Duodenal mucosa (tissue), 2 donors: ENCODE results near the gene CCDC157.

Source experiments
- H3K27ac ChIP-seq: one replicate; pipeline ENCODE4 v1.7.0; 2013; ENCODE audit warnings: low read depth, low read length
- H3K27me3 ChIP-seq, 2 donors: one replicate each; pipeline ENCODE4 v1.7.0; 2013; ENCODE audit warnings: low read length in 2 of 2, control low read depth in 1 of 2; ENCODE audit not compliant: insufficient read depth in 2 of 2, control insufficient read depth in 1 of 2
- H3K36me3 ChIP-seq, 2 donors: one replicate each; pipeline ENCODE4 v1.7.0; 2013; ENCODE audit warnings: low read length in 2 of 2, control low read depth in 1 of 2; ENCODE audit not compliant: insufficient read depth in 2 of 2, control insufficient read depth in 1 of 2
- H3K4me1 ChIP-seq, 2 donors: one replicate each; pipeline ENCODE4 v1.7.0; 2013; ENCODE audit warnings: low read length in 2 of 2, control low read depth in 1 of 2; ENCODE audit not compliant: insufficient read depth in 2 of 2, control insufficient read depth in 1 of 2
- H3K4me3 ChIP-seq, 2 donors: one replicate each; pipeline ENCODE4 v1.7.0; 2013; ENCODE audit warnings: low read length in 2 of 2, low read depth in 1 of 2
- H3K9ac ChIP-seq, 2 donors: one replicate each; pipeline ENCODE4 v1.7.0; 2013; ENCODE audit warnings: low read length in 2 of 2, low read depth in 1 of 2
- H3K9me3 ChIP-seq, 2 donors: one replicate each; pipeline ENCODE4 v1.7.0; 2013; ENCODE audit warnings: low read length in 2 of 2, control low read depth in 1 of 2; ENCODE audit not compliant: control insufficient read depth in 1 of 2

Gene CCDC157

DNA sequence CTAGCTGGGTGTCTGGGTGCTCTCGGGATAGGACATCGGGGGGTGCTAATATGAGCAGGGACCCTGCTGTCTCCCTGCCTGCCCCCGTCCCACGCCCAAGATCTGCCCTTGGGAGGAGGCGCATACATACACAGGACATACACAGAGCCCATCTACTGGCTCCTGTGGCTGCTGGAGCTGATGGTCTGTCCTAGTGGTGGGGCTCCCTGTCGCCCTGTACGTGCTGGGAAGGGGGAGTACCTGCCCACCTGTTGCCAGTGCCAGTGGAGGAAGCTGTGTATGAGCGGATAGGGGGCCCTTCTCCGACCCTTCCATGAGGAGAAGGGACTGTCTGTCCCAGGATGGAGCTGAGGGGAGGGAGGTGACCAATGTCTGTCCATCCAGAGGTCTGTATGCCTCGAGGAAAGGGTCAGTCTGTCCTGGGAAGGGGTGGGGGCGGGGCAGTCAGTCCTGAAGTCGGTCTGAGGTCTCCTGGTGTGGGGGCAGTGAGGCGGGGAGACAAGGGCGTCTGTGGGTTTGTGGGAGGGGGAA lies 31.0 kb upstream of the CCDC157 start:
- Histone ChIP-seq H3K4me1 (peaks cover 28 to 31% of the 10 kb centered on the region in 2 donors), H3K9me3 (no peaks in the 10 kb centered on the region), H3K27me3 (no peaks in the 10 kb centered on the region), H3K9ac (peak overlapping the region; percentile 68), H3K27ac (peak overlapping the region; percentile 5), H3K36me3 (peaks cover 0 to 15% of the 10 kb centered on the region in 2 donors), H3K4me3 (peak overlapping the region; percentile 78 to 81)

DNA sequence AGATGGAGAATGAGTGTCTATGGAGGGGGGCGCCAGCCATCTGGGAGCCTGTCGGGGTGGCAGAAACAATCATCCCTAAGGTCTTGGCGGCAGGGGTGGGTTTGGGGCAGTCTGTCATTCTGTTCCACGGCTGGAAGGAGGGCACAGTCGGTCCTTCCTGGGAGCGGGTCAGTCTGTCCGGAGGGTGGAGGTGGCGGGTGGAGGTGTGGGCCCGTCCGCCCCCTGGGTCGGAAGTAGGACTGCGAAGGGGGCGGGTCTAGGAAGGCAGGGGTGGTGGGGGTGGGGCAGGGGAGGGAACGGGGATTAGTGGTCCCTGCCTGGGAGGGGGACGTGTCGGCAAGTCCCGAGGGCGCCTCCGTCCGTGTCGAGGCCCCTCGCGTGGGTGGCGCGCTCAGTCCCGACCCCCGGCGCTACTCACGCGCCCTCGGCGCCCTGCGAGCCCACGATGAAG lies 30.5 kb upstream of the CCDC157 start:
- Histone ChIP-seq H3K4me3 (peak overlapping the region; percentile 78 to 81), H3K9ac (peak overlapping the region; percentile 68 to 69), H3K27ac (peak overlapping the region; percentile 52), H3K36me3 (peaks cover 0 to 12% of the 10 kb centered on the region in 2 donors), H3K9me3 (no peaks in the 10 kb centered on the region), H3K27me3 (no peaks in the 10 kb centered on the region), H3K4me1 (peaks cover 28 to 31% of the 10 kb centered on the region in 2 donors)

DNA sequence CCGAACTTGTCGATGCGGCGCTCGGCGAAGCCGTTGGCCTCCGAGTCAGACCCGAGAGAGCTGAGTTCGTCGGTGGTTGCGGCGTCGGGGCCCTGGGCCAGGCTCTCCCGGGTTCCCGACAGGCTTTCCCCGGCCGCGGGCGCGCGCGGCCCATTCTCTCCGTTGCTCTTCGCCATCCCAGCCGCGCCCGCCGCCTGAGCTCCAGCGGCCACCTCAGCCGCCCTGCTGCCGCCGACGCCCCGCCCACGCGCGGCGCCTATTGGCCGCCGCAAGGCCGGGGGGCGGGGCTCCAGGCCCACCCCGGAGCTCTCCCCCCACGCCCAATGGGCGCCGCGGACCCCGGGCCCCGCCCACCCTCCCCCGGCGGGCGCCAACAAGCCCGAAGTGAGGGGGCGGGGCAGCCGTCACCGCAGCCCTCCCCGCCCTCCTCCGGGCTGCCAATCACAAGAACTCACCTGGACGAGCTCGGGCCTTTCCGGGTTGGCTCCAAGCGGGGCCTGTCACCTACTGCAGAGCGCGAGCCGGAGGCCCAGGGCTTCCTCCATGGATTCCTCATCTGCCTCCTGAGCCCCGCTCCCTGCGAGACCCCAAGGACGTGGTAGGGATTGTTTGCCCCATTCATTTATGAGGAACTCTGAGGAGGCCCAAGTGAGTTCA lies 30.0 kb upstream of the CCDC157 start, which contains the start of gene TBC1D10A:
TSS of gene TBC1D10A (minus strand) at position 236 of the 657 bp plus-strand sequence. CDS start at position 176, 60 bp downstream.
- H3K4me3 ChIP-seq, result peak within 1 kb of the TSS; percentile 78 to 81
- H3K9ac ChIP-seq, result peak within 1 kb of the TSS; percentile 75 to 77
- peaks cover 28 to 31% of the 10 kb centered on the region in 2 donors for H3K4me1 ChIP-seq
- H3K27me3 ChIP-seq, result no peaks in the 10 kb centered on the region
- H3K27ac ChIP-seq, result peak within 1 kb of the TSS; percentile 82
- peaks cover 0 to 13% of the 10 kb centered on the region in 2 donors for H3K36me3 ChIP-seq
- H3K9me3 ChIP-seq, result no peaks in the 10 kb centered on the region

DNA sequence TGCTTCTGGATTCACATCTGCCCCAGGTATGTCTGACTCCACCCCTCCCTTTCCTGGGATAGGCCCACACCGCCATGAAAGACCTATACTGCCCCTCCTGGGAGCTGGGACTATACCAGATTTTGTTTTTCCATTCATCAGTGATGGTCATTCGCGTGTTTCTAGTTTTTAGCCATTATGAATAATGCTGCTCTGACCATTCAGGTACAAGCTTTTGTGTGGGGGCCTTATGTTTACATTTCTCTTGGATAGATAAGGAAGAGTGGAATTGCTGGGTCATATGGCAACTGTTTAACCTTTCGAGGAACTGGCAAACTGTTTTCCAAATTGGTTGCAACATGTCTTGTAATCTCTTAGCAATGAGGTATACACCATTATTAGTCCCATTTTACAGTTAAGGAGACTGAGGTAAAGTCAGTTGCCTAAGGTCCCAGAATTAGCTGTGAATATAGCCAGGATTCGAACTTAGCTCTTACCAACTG lies 28.9 kb upstream of the CCDC157 start:
- peak overlapping the region in 1 of 2 donors; percentile 77 for H3K9ac ChIP-seq
- peaks cover 28 to 32% of the 10 kb centered on the region in 2 donors for H3K4me1 ChIP-seq
- no peaks in the 10 kb centered on the region for H3K27me3 ChIP-seq
- H3K4me3 ChIP-seq, result peak overlapping the region in 1 of 2 donors; percentile 75
- no peak overlapping the region for H3K27ac ChIP-seq
- H3K9me3 ChIP-seq, result no peaks in the 10 kb centered on the region
- peaks cover 8 to 21% of the 10 kb centered on the region in 2 donors for H3K36me3 ChIP-seq

DNA sequence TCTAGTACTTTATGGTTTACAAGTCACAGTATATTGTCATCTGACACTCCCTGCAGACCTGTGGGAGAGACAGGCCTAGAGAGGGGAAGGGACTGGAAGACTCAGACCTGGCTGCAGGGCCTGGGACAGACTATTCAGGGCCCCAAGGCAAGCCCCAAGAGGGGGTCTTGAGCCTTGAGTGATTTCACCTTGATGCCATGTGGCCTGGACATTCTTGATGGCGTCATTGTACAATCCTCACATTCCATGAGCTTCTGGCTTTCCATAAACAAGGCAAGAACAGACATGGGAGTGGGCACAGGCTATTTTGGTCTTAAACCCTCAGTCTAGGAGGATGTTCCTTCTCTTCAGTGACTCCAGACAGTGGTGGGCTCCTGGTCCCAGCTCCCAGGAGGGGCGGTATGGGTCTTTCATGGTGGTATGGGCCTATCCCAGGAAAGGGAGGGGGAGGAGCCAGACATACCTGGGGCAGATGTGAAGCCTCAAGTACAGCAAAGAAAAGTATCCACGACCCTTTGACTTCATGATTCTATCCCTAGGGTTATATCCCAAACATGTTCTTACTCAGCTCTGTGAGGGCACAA lies 28.2 kb upstream of the CCDC157 start:
- Histone ChIP-seq H3K27me3 (no peaks in the 10 kb centered on the region), H3K9ac (no peak overlapping the region), H3K36me3 (peaks cover 10 to 28% of the 10 kb centered on the region in 2 donors), H3K9me3 (no peaks in the 10 kb centered on the region), H3K4me1 (peaks cover 32 to 36% of the 10 kb centered on the region in 2 donors), H3K4me3 (no peak overlapping the region), H3K27ac (no peak overlapping the region)

DNA sequence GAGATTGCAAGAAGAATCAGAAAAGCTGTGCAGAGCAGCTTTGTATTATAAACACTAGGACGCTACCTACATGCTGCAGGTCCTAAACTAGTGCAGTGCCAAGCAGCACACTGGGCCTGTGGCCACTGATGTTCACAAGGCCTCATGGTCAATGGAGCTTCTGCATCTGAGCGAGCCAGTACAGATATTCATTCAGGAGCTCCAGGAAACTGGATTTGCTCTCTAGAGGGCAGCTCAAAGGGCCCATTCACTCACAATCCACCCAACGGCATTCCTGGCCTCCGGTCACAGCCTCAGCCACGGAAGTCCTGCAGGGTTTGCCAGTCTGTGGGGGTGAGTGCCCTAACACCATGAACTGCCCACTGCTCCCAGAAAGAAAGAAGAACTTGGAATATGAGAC lies 24.3 kb upstream of the CCDC157 start:
- Histone ChIP-seq H3K4me1 (peaks cover 11 to 12% of the 10 kb centered on the region in 2 donors), H3K9ac (no peak overlapping the region), H3K9me3 (no peaks in the 10 kb centered on the region), H3K36me3 (peaks cover 49 to 68% of the 10 kb centered on the region in 2 donors), H3K4me3 (no peak overlapping the region), H3K27ac (no peak overlapping the region), H3K27me3 (no peaks in the 10 kb centered on the region)

DNA sequence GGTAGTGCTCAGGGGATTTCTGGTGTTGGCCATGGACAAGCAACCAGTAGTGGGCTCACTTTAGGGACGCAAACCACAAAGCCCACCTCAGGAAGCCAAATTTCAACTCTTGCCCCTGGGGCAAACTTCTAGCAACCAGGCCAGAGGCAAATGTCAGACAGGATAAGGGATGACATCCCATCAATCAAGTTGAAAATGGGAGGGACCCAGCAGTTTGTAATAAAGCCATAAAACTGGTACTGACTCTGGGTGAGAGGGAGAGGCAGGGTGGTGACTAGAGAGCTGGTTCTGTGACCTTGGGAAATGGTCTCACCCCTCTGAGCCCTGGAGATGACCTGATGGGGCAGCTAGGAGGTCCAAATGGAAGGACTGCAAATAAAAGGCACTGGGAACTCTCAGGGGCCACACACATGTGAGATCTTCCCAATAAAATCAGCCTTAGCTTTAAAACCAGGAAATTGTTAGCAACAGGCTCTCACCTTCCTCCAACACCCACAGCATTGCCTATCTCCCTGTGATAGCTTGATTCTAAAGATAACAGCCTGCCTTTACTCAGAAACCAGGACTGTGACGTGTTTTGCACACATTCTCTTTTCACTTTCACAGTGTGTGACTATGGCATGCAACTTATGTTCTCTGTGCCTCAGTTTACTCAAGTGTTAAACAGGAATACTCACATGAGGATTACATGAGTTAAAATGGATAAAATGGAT lies 23.7 kb upstream of the CCDC157 start:
- Histone ChIP-seq H3K4me3 (no peak overlapping the region), H3K27me3 (no peaks in the 10 kb centered on the region), H3K27ac (no peak overlapping the region)

DNA sequence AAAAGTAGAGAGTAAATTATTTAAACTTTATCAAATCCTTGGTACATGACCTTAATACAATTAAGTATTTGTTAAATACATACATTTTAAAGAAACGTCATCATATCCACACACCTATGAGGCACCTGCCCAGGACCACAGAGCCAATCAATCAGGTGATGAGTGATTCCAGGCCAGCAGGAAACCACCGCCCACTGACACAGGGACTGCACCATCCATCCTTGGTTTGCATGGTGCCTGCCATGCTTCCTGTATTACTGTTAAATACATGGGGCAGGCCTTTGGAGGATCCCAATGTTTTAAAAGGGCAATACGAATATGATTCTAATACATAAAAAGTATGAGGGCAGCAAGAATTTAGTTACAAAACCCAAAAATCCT lies 23.1 kb upstream of the CCDC157 start:
- H3K27ac ChIP-seq, result no peak overlapping the region
- H3K4me1 ChIP-seq, result peaks cover 7 to 10% of the 10 kb centered on the region in 2 donors
- no peak overlapping the region for H3K9ac ChIP-seq
- H3K36me3 ChIP-seq, result peaks cover 56 to 79% of the 10 kb centered on the region in 2 donors
- H3K27me3 ChIP-seq, result no peaks in the 10 kb centered on the region
- no peaks in the 10 kb centered on the region for H3K9me3 ChIP-seq
- H3K4me3 ChIP-seq, result no peak overlapping the region

More for the DNA sequence above, 23.7 kb upstream of the CCDC157 start:
- Histone ChIP-seq H3K9ac (no peak overlapping the region), H3K36me3 (peaks cover 52 to 74% of the 10 kb centered on the region in 2 donors), H3K4me1 (peaks cover 7 to 10% of the 10 kb centered on the region in 2 donors), H3K9me3 (no peaks in the 10 kb centered on the region)

DNA sequence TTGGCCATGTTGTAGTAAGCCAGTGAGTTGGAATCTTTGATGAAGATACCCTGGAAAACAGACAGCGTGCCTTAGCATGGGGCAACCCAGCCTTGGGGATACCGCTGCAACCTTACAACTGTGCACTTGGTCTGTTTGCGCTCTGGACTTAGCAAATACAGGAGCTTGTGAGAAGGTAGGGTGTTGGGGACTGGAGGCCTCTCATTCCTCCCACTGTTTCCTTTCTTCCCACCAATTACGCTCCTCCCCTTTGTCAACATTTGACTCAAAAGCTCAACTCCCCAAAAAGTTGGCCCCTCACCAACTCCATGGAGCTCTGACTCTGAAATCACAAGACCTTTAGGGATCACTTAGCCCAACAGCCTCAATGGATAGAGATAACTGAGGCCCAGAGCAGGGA lies 22.2 kb upstream of the CCDC157 start:
- no peak overlapping the region for H3K4me3 ChIP-seq
- H3K27ac ChIP-seq, result no peak overlapping the region
- no peaks in the 10 kb centered on the region for H3K27me3 ChIP-seq
- H3K4me1 ChIP-seq, result peaks cover 7 to 10% of the 10 kb centered on the region in 2 donors
- no peak overlapping the region for H3K9ac ChIP-seq
- H3K9me3 ChIP-seq, result no peaks in the 10 kb centered on the region
- H3K36me3 ChIP-seq, result peaks cover 64 to 86% of the 10 kb centered on the region in 2 donors
